HUES48 (cell line): ENCODE results near the gene CP.

Experiments
- H3K27ac ChIP-seq: one replicate; pipeline ENCODE4 v1.7.0; 2013; ENCODE audit warnings: low read depth, low read length, inconsistent platforms
- H3K27me3 ChIP-seq: 2 replicates; pipeline ENCODE4 v1.6.1; 2013; ENCODE audit warnings: mild to moderate bottlenecking, low read length; ENCODE audit not compliant: control insufficient read depth, insufficient read depth
- H3K36me3 ChIP-seq: 2 replicates; pipeline ENCODE4 v1.6.1; 2013; ENCODE audit warnings: low read length; ENCODE audit not compliant: control insufficient read depth, insufficient read depth
- H3K4me1 ChIP-seq: 2 replicates; pipeline ENCODE4 v1.6.1; 2013; ENCODE audit warnings: mild to moderate bottlenecking, low read length; ENCODE audit not compliant: control insufficient read depth, insufficient read depth
- H3K4me3 ChIP-seq: 2 replicates; pipeline ENCODE4 v1.5.1; 2013; ENCODE audit warnings: mild to moderate bottlenecking, low read depth, low read length
- H3K9ac ChIP-seq: 2 replicates; pipeline ENCODE4 v1.6.1; 2013; ENCODE audit warnings: mild to moderate bottlenecking, low read depth, low read length, moderate library complexity
- H3K9me3 ChIP-seq: 2 replicates; pipeline ENCODE4 v1.6.1; 2013; ENCODE audit warnings: low read length; ENCODE audit not compliant: control insufficient read depth, insufficient read depth

CP gene

DNA sequence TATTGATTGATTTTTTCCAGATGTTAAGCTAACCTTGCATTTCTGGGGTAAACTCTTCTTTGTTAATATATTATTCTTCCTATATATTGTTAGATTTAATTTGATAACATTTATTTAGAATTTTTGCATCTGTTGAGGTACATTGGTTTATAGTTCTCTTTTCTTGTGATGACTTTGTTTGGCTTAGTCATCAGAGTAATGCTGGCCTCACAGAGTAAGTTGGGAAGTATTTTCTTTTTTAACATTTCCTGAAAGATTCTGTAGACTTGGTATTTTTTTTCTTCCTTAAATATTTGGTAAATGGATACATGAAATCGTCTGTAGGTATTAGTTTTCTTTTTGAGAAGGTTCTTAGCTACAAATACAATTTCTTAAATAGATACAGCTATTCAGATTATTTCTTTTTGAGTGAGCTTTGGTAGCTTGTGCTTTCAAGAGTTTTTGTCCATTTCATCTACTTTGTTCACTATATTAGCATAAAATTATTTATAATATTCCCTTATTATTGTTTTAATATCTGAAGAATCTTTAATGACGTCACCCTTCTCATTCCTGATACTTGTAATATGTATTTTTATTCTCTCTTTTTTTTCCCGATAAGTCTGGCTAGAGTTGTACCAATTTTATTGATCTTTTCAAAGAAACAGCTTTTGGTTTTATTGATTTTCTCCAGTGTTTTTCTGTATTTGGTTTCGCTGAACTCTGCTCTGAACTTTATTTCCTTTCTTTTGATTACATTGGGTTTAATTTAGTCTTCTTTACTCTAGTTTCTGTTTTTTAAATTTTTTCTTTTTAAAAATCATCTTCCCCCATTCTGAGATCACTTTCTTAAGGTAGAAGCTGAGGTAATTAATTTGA, 98.7 kb downstream of the CP start:
- Histone ChIP-seq H3K4me3 (no peak overlapping the region), H3K27ac (no peak overlapping the region), H3K4me1 (no peaks in the 10 kb centered on the region), H3K9me3 (no peaks in the 10 kb centered on the region), H3K36me3 (no peaks in the 10 kb centered on the region), H3K9ac (no peak overlapping the region), H3K27me3 (no peaks in the 10 kb centered on the region; the same call in 1 of the 2 replicates)
